Adipose tissue (tissue), 3 donors: ENCODE measurements around the gene ADNP2. TPM values are rescaled to one million over a fixed set of nuclear protein-coding genes. Genes with fewer than 3 reads are reported as not detected.

Source experiments
- H3K27ac ChIP-seq: one replicate; pipeline ENCODE4 v1.5.1; 2013; ENCODE audit warnings: low read depth, low read length
- WGBS, 3 donors: extraction: QIAGEN DNeasy Blood & Tissue Kit; methylation state at CpG; one replicate each; pipeline ENCODE4 v1.1.7; 2013; 5-methylcytosine and 5-hydroxymethylcytosine counted together
- polyA plus RNA-seq, 3 donors: library from polyadenylated mRNA; stranded (reverse); fragments of 200-250 nt; gene quantifications; one replicate each; pipeline ENCODE4 v1.2.3, GENCODE V29; 2013
- donor health status: healthy with polysubstance abuse.
- donor health status: Bipolar disorder and iron deficiency.
- donor health status: healthy.

The ADNP2 gene
- polyA plus RNA-seq, 3 donors: 3.8 to 8.9 (median 4.1) TPM

- 92 to 94% (median 93%) methylated on average over 33 of the region's 33 CpGs for WGBS, 3 donors
- no peak overlapping the region for H3K27ac ChIP-seq
Observed at GRCh38 chr18:80180778-80181564, 71.9 kb downstream of the ADNP2 start.

GRCh38 chr18:80181642-80182461, 72.8 kb downstream of the ADNP2 start:
- H3K27ac ChIP-seq: no peak overlapping the region
- 68 to 73% (median 71%) methylated on average over 12 of the region's 12 CpGs for WGBS, 3 donors

GRCh38 chr18:80182855-80183254, 73.8 kb downstream of the ADNP2 start:
- H3K27ac ChIP-seq: no peak overlapping the region
- 80 to 84% (median 83%) methylated on average over 9 of the region's 9 CpGs for WGBS, 3 donors

- 66 to 79% (median 68%) methylated on average over 13 of the region's 13 CpGs for WGBS, 3 donors
Observed at GRCh38 chr18:80183273-80184050, 74.4 kb downstream of the ADNP2 start.

DNA sequence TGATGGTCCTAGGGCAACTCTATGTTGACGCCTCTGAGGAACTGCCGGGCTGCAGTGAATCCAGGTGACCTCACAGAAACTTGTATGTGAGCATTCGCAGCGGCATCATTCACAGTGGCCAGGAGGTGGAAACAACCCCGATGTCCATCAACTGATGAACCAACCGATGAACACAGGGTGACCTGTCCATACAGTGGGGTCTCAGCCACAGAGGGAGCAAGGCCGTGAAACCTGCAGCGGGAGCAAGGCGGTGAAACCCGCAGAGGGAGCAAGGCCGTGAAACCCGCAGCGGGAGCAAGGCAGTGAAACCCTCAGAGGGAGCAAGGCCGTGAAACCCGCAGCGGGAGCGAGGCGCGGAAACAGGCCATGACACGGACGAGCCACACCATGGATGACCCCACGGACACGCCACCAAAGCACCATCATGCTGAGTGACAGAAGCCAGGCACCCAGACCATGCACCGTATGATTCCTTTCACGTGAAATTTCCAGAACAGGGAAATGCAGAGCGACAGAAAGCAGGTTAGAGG, 75.2 kb downstream of the ADNP2 start:
- 94 to 96% (median 95%) methylated on average over 26 of the region's 26 CpGs for WGBS, 3 donors
- H3K27ac ChIP-seq: no peak overlapping the region

More at GRCh38 chr18:80183273-80184050, 74.4 kb downstream of the ADNP2 start:
- H3K27ac ChIP-seq: no peak overlapping the region

GRCh38 chr18:80185545-80185944, 76.5 kb downstream of the ADNP2 start:
- no peak overlapping the region for H3K27ac ChIP-seq
- WGBS, 3 donors: 95 to 98% (median 96%) methylated on average over 12 of the region's 12 CpGs

DNA sequence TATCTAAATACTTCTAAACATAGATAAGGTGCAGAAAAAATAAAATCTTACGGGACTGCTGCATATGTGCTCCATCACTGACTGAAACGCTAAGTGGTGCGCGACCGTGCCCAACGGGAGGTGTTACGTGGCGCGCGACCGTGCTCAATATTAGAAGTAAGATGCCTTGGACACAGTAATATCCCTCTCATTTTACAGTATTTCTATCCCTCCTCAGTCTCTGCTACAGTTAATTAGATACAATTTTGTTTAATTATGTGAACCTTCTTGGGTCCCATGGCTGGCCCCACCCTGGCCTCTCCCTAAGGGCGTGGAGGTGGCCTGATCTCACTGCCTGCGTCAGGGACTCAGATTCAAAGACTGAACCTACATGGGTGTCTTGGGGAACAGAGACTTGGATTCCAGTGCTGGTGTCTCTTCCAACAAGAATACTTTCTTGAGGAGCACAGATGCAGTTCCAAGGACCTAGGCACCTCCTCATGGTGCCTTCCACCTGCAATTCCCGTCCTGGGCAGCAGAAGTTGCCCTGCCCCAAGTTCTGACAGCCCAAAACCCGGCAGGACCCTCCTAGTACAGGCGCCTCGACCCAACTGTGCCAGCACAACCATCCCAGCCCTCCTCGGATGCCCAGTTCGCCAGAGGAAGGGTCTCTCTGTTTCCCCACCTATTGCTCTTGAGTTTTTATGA, 79.0 kb downstream of the ADNP2 start:
- 93 to 95% (median 95%) methylated on average over 19 of the region's 19 CpGs for WGBS, 3 donors
- no peak overlapping the region for H3K27ac ChIP-seq

- 85 to 91% (median 91%) methylated on average over 20 of the region's 20 CpGs for WGBS, 3 donors
- H3K27ac ChIP-seq: no peak overlapping the region
Observed at GRCh38 chr18:80188643-80189530, 79.8 kb downstream of the ADNP2 start.

DNA sequence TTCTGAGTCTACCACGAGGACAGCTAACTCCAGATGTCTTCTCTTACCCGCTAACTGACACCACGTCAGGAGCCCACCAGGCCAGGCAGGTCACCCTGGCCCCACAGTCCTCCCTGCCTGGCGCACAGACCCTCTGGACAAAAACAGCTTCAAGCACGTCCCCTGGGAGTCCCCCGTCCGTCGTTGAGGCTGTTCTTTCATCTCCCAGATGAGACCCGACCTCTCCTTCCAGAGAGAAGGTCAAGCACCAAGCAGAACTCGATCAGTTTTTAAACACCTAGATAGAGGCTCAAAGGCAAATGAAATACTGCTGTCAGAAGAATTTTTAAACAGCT, 80.4 kb downstream of the ADNP2 start:
- WGBS, 3 donors: 82 to 90% (median 86%) methylated on average over 10 of the region's 10 CpGs
- H3K27ac ChIP-seq: no peak overlapping the region

Other genes starting within 250 kb of the ADNP2 start
- gene SLC66A2, start 157.6 kb upstream of the ADNP2 start, polyA plus RNA-seq: 100 to 1,000 TPM in 1 of 3 donors, 10 to 100 TPM in 2; 38.2 to 168 (median 95.4) TPM
- gene HSBP1L1, start 144.6 kb upstream of the ADNP2 start, polyA plus RNA-seq: 10 to 100 TPM; 15.2 to 27.4 (median 19.0) TPM
- 10 to 100 TPM; 55.5 to 83.2 (median 69.3) TPM for gene TXNL4A, start 120.7 kb upstream of the ADNP2 start, polyA plus RNA-seq
- gene RBFA, start 74.8 kb upstream of the ADNP2 start, polyA plus RNA-seq: 10 to 100 TPM; 15.9 to 32.2 (median 16.7) TPM
- gene PARD6G, start 138.3 kb downstream of the ADNP2 start, polyA plus RNA-seq: 1 to 10 TPM in 2 of 3 donors, under 1 TPM in 1; 0.78 to 3.6 (median 2.3) TPM